ENCODE data around the gene CRY2. TPM values are rescaled to one million over a fixed set of nuclear protein-coding genes. Genes with fewer than 3 reads are reported as not detected.

The CRY2 gene
- total RNA-seq, 4 donors from 2014 or later: 36.4 to 85.9 (median 37.9) TPM

DNA sequence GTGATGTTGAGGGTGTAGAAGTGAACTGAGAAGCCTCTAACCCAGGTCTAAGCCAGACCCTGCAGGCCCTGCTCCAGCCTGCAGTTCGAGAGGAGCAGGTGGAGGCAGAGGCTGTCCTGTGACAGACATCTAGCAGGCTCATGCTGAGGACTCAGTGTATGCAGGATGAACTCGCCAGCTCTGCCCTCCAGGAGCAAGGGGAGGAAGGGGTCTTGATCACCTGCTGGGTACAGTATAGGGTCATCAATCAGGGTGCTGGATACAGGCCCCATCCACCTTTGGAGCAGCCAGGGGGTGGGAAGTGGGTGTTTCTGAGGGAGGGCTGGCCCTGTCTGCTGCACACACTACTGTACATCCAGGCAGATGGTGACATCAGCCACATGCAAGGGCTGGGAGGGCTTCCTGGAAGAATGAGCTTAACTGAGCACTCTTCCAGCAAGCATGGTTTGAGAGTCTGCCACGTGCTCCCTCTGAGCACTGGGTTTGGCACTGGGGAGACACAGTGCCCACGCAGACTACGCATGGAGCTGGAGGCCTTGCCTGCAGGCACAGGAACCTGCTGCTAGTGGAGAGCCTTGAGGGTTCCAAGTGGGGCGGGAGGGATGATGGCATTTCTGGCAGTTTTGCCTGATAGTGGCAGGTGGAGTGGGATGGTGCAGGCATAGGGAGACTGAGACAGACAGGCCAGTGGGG lies 47.4 kb downstream of the CRY2 start:
- Histone ChIP-seq H3K36me3 (no peaks in the 10 kb centered on the region), H3K4me3 (no peak overlapping the region), H3K27ac (no peak overlapping the region), H3K27me3 (peaks cover 0 to 13% (median 8%) of the 10 kb centered on the region in 3 donors), H3K4me1 (peaks cover 0 to 10% of the 10 kb centered on the region in 2 donors), H3K9me3 (no peaks in the 10 kb centered on the region)
- TF ChIP-seq CTCF (IDR thresholded peaks at IDR 0.05 in 4 of 5, conservative IDR thresholded peaks at IDR 0.05 in 1 of 5) (no peak), POLR2A (IDR thresholded peaks at IDR 0.05) (no peak)
- DNase-seq (no peak), ATAC-seq (no peak)
- in situ Hi-C loops (cut with MboI; ENCODE audit: low sequenced_read_pairs in 4 of 4): no loop called here
- intact Hi-C loops (cut with DNase I; ENCODE audit: low total_unique reads): no loop called here

GRCh38 chr11:45895553-45896259 lies 48.4 kb downstream of the CRY2 start:
- H3K4me1 ChIP-seq: peaks cover 0 to 11% of the 10 kb centered on the region in 2 donors
- no peak for TF ChIP-seq CTCF (IDR thresholded peaks at IDR 0.05 in 4 of 5, conservative IDR thresholded peaks at IDR 0.05 in 1 of 5)
- no peak for TF ChIP-seq POLR2A (IDR thresholded peaks at IDR 0.05)
- H3K4me3 ChIP-seq: no peak overlapping the region
- intact Hi-C loops (cut with DNase I; ENCODE audit: low total_unique reads): no loop called here
- no peaks in the 10 kb centered on the region for H3K9me3 ChIP-seq
- no peak for DNase-seq
- H3K36me3 ChIP-seq: no peaks in the 10 kb centered on the region
- in situ Hi-C loops (cut with MboI; ENCODE audit: low sequenced_read_pairs in 4 of 4): no loop called here
- no peak for ATAC-seq
- H3K27me3 ChIP-seq: peaks cover 0 to 15% (median 8%) of the 10 kb centered on the region in 3 donors
- no peak overlapping the region for H3K27ac ChIP-seq

GRCh38 chr11:45896422-45896984 lies 49.2 kb downstream of the CRY2 start:
- in situ Hi-C loops (cut with MboI; ENCODE audit: low sequenced_read_pairs in 4 of 4): no loop called here
- intact Hi-C loops (cut with DNase I; ENCODE audit: low total_unique reads): no loop called here
- H3K4me3 ChIP-seq: no peak overlapping the region
- no peak overlapping the region for H3K27ac ChIP-seq
- no peaks in the 10 kb centered on the region for H3K36me3 ChIP-seq
- ATAC-seq (no peak), DNase-seq (no peak)
- H3K9me3 ChIP-seq: no peaks in the 10 kb centered on the region
- peaks cover 0 to 15% (median 8%) of the 10 kb centered on the region in 3 donors for H3K27me3 ChIP-seq
- peaks cover 0 to 16% of the 10 kb centered on the region in 2 donors for H3K4me1 ChIP-seq
- no peak for TF ChIP-seq POLR2A (IDR thresholded peaks at IDR 0.05)
- TF ChIP-seq CTCF (IDR thresholded peaks at IDR 0.05 in 4 of 5, conservative IDR thresholded peaks at IDR 0.05 in 1 of 5): no peak

- no peak for DNase-seq
- peaks cover 0 to 16% of the 10 kb centered on the region in 2 donors for H3K4me1 ChIP-seq
- no peak overlapping the region for H3K27ac ChIP-seq
- TF ChIP-seq POLR2A (IDR thresholded peaks at IDR 0.05): no peak
- TF ChIP-seq CTCF (IDR thresholded peaks at IDR 0.05 in 4 of 5, conservative IDR thresholded peaks at IDR 0.05 in 1 of 5): no peak
- in situ Hi-C loops (cut with MboI; ENCODE audit: low sequenced_read_pairs in 4 of 4): no loop called here
- H3K4me3 ChIP-seq: no peak overlapping the region
- no peaks in the 10 kb centered on the region for H3K9me3 ChIP-seq
- peaks cover 0 to 15% (median 8%) of the 10 kb centered on the region in 3 donors for H3K27me3 ChIP-seq
- no peaks in the 10 kb centered on the region for H3K36me3 ChIP-seq
- no peak for ATAC-seq
- intact Hi-C loops (cut with DNase I; ENCODE audit: low total_unique reads): no loop called here
Observed at GRCh38 chr11:45897556-45897955, 50.3 kb downstream of the CRY2 start.

Data from gastrocnemius medialis (tissue), 4 donors.